PFSK-1 (cell line): Measurements from ENCODE around the gene PSMA6.

ENCODE experiments used
- FOXP2 ChIP-seq: optimal IDR thresholded peaks from 2 replicates; pipeline ENCODE3; 2011; ENCODE audit warnings: borderline replicate concordance, control low read depth, inconsistent platforms; ENCODE audit not compliant: insufficient read depth; ENCODE audit errors: extremely low read length, extremely low read depth
- POLR2AphosphoS5 ChIP-seq: IDR thresholded peaks from 2 replicates; pipeline ENCODE4 v1.6.1; 2012; ENCODE audit warnings: low read depth, mild to moderate bottlenecking, control low read depth, low read length, moderate library complexity
- REST ChIP-seq, 2 experiments: IDR thresholded peaks; 2 replicates each; pipeline versions ENCODE4 v1.6.1 to v1.8.0; 2011 to 2012; ENCODE audit warnings: low read depth in 2 of 2, low read length in 2 of 2, control low read depth in 1 of 2, inconsistent platforms in 1 of 2, mild to moderate bottlenecking in 1 of 2, moderate library complexity in 1 of 2; ENCODE audit not compliant: insufficient read depth in 1 of 2
- SIN3A ChIP-seq: IDR thresholded peaks from 2 replicates; pipeline ENCODE4 v1.6.1; 2012; ENCODE audit warnings: mild to moderate bottlenecking, low read length, moderate library complexity, borderline replicate concordance; ENCODE audit not compliant: insufficient read depth
- TAF1 ChIP-seq: IDR thresholded peaks from 2 replicates; pipeline ENCODE4 v1.6.1; 2012; ENCODE audit warnings: low read length, control low read depth, borderline replicate concordance; ENCODE audit not compliant: insufficient read depth

PSMA6 gene

GRCh38 chr14:35289623-35290022, 2.6 kb upstream of the PSMA6 start:
- TF ChIP-seq TAF1 (no peak), FOXP2 (no peak), REST (IDR thresholded peaks at IDR 0.05; ENCODE audit: insufficient read depth in 1 of 2, low read depth in 2 of 2, low read length in 2 of 2) (no peak), POLR2AphosphoS5 (no peak), SIN3A (no peak)

- TF ChIP-seq POLR2AphosphoS5 (no peak), REST (IDR thresholded peaks at IDR 0.05; ENCODE audit: insufficient read depth in 1 of 2, low read depth in 2 of 2, low read length in 2 of 2) (no peak), SIN3A (no peak), FOXP2 (no peak), TAF1 (no peak)
These were observed 784 bp downstream of the PSMA6 start for GRCh38 chr14:35292770-35293561.

- no peak for TF ChIP-seq POLR2AphosphoS5
- TF ChIP-seq REST (IDR thresholded peaks at IDR 0.05; ENCODE audit: insufficient read depth in 1 of 2, low read depth in 2 of 2, low read length in 2 of 2) = no peak
- TF ChIP-seq SIN3A = no peak
- no peak for TF ChIP-seq FOXP2
- TF ChIP-seq TAF1 = no peak
These were observed 3.6 kb downstream of the PSMA6 start for GRCh38 chr14:35295845-35296161.

DNA sequence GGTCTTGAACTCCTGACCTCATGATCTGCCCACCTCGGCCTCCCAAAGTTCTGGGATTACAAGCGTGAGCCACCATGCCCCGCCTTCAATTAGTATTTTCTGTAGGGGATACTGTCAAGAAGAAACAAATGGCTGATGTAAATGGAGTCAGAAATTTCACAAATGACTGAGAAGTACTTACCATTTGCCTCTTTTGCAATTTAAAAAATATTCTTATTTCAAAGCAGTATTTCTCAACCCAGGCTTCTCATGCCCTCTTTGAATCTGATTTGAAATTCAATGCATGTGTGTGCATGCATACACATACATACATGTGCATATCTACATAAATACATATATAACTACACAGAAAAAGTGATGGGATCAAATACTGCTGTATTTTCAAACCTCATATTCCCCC, 4.4 kb downstream of the PSMA6 start:
- TF ChIP-seq REST (IDR thresholded peaks at IDR 0.05; ENCODE audit: insufficient read depth in 1 of 2, low read depth in 2 of 2, low read length in 2 of 2) = no peak
- TF ChIP-seq FOXP2 = no peak
- TF ChIP-seq TAF1 = no peak
- TF ChIP-seq SIN3A = no peak
- no peak for TF ChIP-seq POLR2AphosphoS5

DNA sequence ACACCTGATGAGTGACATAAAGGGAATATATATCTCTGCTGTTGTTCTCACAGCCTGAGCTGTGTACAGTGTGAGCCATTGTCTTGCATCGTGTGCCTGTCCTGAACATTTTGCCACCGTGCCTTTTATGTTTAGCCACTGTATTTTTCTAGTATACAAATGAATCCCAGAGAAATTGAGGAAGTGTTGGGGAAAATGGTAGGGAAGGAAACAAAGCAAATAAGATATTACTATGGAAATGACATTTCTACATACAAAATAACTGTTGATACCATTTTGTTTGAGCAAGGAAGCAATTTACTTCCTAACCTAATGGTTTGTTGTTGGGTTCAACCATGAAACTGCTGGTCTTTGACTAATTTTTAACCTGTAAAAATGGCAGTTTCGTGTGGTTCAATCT, 5.5 kb downstream of the PSMA6 start:
- TF ChIP-seq SIN3A (no peak), FOXP2 (no peak), REST (IDR thresholded peaks at IDR 0.05; ENCODE audit: insufficient read depth in 1 of 2, low read depth in 2 of 2, low read length in 2 of 2) (no peak), TAF1 (no peak), POLR2AphosphoS5 (no peak)
